GM13977 (cell line): ENCODE measurements around the gene AK9.
"Not testable (repeated sequence)": the region's sequence is repeated elsewhere in the genome, so short reads cannot be mapped to it uniquely, and the experiment has no call there.

ENCODE experiments used
- DNase-seq: peaks from one replicate; pipeline ENCODE4 v3.0.0; 2012; ENCODE audit warnings: low spot score
- CTCF ChIP-seq: IDR thresholded peaks from 2 replicates; pipeline ENCODE4 v1.5.1; 2012; ENCODE audit warnings: mild to moderate bottlenecking, control low read depth; ENCODE audit not compliant: insufficient read depth; ENCODE audit errors: extremely low read depth, missing control alignments
- in situ Hi-C: fragments of 300-500 bp; cut with MboI; formaldehyde crosslinking; loops from one replicate; pipeline ENCODE4 v1.12.0; 2022; ENCODE audit warnings: low sequenced_read_pairs, low pct_unique_long_range_greater_than_20kb, mixed read lengths, inconsistent platforms; ENCODE audit not compliant: unreplicated experiment

The AK9 gene

GRCh38 chr6:109714611-109715010, 23.6 kb upstream of the AK9 start:
- in situ Hi-C loops: loop anchor here (10.0 to 25.0 kb wide), 2 partner anchors 320 to 673 kb away; no protein-coding TSS in a partner anchor
- TF ChIP-seq CTCF: no peak
- DNase-seq: no peak

GRCh38 chr6:109714166-109714565, 23.2 kb upstream of the AK9 start:
- no peak for TF ChIP-seq CTCF
- DNase-seq: no peak
- in situ Hi-C loops: loop anchor here (10.0 to 25.0 kb wide), 2 partner anchors 321 to 673 kb away; no protein-coding TSS in a partner anchor

GRCh38 chr6:109713097-109713496, 22.1 kb upstream of the AK9 start:
- DNase-seq: no peak
- in situ Hi-C loops: loop anchor here (10.0 to 25.0 kb wide), 2 partner anchors 322 to 674 kb away; no protein-coding TSS in a partner anchor

GRCh38 chr6:109708099-109708498, 17.1 kb upstream of the AK9 start:
- in situ Hi-C loops: loop anchor here (25.0 kb wide), 1 partner anchor 679 kb away; no protein-coding TSS in a partner anchor

More at GRCh38 chr6:109713097-109713496, 22.1 kb upstream of the AK9 start:
- TF ChIP-seq CTCF: no peak

GRCh38 chr6:109706513-109706912, 15.5 kb upstream of the AK9 start:
- in situ Hi-C loops: loop anchor here (25.0 kb wide), 1 partner anchor 681 kb away; no protein-coding TSS in a partner anchor
- DNase-seq: no peak
- TF ChIP-seq CTCF: no peak

More at GRCh38 chr6:109708099-109708498, 17.1 kb upstream of the AK9 start:
- not testable (repeated sequence) for DNase-seq

- TF ChIP-seq CTCF: peak; percentile 98
- in situ Hi-C loops: loop anchor here (25.0 kb wide), 1 partner anchor 682 kb away; no protein-coding TSS in a partner anchor
- DNase-seq: peak; percentile 53
Measured at GRCh38 chr6:109705258-109705657, 14.3 kb upstream of the AK9 start.

- no peak for TF ChIP-seq CTCF
- in situ Hi-C loops: loop anchor here (25.0 kb wide), 1 partner anchor 685 kb away; no protein-coding TSS in a partner anchor
Measured at GRCh38 chr6:109702791-109703190, 11.8 kb upstream of the AK9 start.

More at GRCh38 chr6:109702791-109703190, 11.8 kb upstream of the AK9 start:
- DNase-seq: no peak
